ENCODE measurements around the gene SEC22C.

Gene SEC22C

DNA sequence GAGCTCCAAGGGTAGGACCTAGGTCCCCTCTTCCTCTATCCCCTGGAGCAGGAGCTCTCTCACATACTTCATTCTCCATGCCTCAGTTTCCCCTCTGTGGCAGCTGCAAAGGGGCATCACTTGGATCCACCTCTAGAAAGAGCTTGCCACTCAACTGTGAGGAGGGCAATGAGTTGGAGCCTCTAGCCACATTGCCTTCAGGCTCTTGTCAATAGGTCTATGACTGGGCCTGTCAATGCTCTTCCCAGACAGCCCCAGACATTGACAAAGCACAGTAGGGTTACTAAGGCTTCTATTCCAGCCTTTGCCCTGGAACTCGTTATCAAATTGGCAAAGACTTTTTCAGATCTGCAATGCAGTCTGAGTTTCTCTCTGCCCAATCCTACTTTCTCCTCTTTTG lies 83.7 kb downstream of the SEC22C start:
- no peak for DNase-seq (ENCODE audit: low read depth in 2 of 2)

Measured in stimulated activated CD4-positive, alpha-beta T cell treated with anti-CD3 and anti-CD28 coated beads, Interleukin-1b, Interleukin-23, amount 100 ng/mL, for 4 hours (primary cell).